Central memory CD8-positive, alpha-beta T cell (primary cell): ENCODE measurements around the gene CDC5L.

Source experiments
- ATAC-seq: fragments of 150-1000 bp; cut with Tn5 transposase; replicated peaks from 2 replicates; pipeline ENCODE4 v1.10.0; 2022; ENCODE audit warnings: mild to moderate bottlenecking, moderate FRiP score, moderate number of reproducible peaks; ENCODE audit not compliant: poor library complexity, severe bottlenecking; ENCODE audit errors: extremely low read depth
- DNase-seq, 2 donors: peaks; one replicate each; pipeline ENCODE4 v3.0.0; 2021; ENCODE audit warnings: low spot score in 2 of 2
- H3K27ac Mint-ChIP-seq: one replicate; pipeline ENCODE4 v1.8.0; 2022; ENCODE audit warnings: low read depth, mild to moderate bottlenecking, moderate library complexity, mixed read lengths
- H3K27me3 Mint-ChIP-seq: one replicate; pipeline ENCODE4 v1.8.0; 2022; ENCODE audit warnings: mixed read lengths
- H3K36me3 Mint-ChIP-seq: one replicate; pipeline ENCODE4 v1.8.0; 2022; ENCODE audit warnings: mild to moderate bottlenecking, moderate library complexity, mixed read lengths; ENCODE audit not compliant: insufficient read depth
- H3K4me1 Mint-ChIP-seq: one replicate; pipeline ENCODE4 v1.8.0; 2022; ENCODE audit warnings: mixed read lengths
- H3K4me3 Mint-ChIP-seq: one replicate; pipeline ENCODE4 v1.8.0; 2022; ENCODE audit warnings: mild to moderate bottlenecking, moderate library complexity, mixed read lengths
- H3K9me3 Mint-ChIP-seq: one replicate; pipeline ENCODE4 v1.8.0; 2022; ENCODE audit warnings: mixed read lengths

CDC5L gene

DNA sequence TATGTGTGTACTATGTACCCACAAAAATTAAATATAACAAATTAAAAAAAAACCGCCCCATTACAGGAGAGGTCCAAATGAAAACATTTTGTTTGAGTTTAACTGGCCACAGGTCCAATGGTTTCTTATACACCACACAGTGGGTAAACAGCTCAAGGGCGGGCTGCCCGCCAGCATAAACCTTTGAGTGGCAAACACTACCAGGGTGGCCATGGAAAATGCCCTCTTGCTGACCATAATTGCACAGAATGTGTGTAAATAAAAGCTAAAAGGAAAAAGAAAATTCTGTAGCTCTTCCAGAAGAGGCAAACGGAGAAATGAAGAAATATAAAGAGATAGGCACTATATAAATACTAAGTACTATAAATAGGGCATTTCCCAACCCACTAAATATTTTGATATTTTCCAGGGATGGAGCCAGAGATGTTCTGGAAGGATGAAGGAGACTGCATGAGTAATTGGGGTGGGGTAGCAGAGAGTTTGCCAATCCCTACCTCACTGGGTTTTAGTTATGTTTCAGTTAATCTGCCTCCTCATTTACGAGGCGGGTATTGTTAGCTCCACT lies 1.1 kb upstream of the CDC5L start:
- peaks cover 6% of the 10 kb centered on the region for H3K27me3 Mint-ChIP-seq
- peak overlapping the region; percentile 94 for H3K27ac Mint-ChIP-seq
- H3K4me1 Mint-ChIP-seq, result peaks cover 44% of the 10 kb centered on the region
- no peak for ATAC-seq
- H3K36me3 Mint-ChIP-seq, result peaks cover 26% of the 10 kb centered on the region
- no peak for DNase-seq
- H3K4me3 Mint-ChIP-seq, result peak overlapping the region; percentile 97
- H3K9me3 Mint-ChIP-seq, result no peaks in the 10 kb centered on the region

- Mint-ChIP-seq H3K9me3 (no peaks in the 10 kb centered on the region), H3K27me3 (peaks cover 1% of the 10 kb centered on the region), H3K27ac (peak overlapping the region; percentile 94), H3K4me1 (peaks cover 49% of the 10 kb centered on the region), H3K36me3 (peaks cover 31% of the 10 kb centered on the region), H3K4me3 (peak overlapping the region; percentile 97)
- DNase-seq, result no peak
- ATAC-seq, result peak; percentile 16
Observed at GRCh38 chr6:44386929-44387345, 569 bp upstream of the CDC5L start.

DNA sequence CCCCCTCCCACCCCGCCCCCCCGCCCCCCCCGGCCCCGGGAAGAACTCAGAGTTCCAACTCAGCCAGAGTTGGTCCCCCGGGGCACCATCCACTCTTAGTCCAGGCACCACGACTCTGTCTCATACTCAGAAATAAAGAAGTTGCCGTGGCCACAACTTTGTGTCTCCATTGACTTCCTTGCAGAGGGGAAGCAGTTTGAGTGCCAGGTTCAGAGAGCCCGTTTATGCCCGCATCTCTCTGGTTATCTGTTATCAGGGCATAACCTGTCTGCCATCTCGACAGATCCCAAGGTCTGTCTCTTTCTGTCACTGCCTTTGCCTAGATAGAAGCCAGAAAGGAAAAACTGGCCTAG lies 605 bp downstream of the CDC5L start:
- Mint-ChIP-seq H3K27me3 (no peaks in the 10 kb centered on the region), H3K4me1 (peaks cover 51% of the 10 kb centered on the region), H3K9me3 (no peaks in the 10 kb centered on the region), H3K36me3 (peaks cover 42% of the 10 kb centered on the region), H3K27ac (peak overlapping the region; percentile 94), H3K4me3 (peak overlapping the region; percentile 97)
- ATAC-seq, result peak; percentile 11
- DNase-seq, result no peak

- Mint-ChIP-seq H3K9me3 (no peaks in the 10 kb centered on the region), H3K36me3 (peaks cover 50% of the 10 kb centered on the region)
Observed at GRCh38 chr6:44388887-44389286, 1.4 kb downstream of the CDC5L start.

DNA sequence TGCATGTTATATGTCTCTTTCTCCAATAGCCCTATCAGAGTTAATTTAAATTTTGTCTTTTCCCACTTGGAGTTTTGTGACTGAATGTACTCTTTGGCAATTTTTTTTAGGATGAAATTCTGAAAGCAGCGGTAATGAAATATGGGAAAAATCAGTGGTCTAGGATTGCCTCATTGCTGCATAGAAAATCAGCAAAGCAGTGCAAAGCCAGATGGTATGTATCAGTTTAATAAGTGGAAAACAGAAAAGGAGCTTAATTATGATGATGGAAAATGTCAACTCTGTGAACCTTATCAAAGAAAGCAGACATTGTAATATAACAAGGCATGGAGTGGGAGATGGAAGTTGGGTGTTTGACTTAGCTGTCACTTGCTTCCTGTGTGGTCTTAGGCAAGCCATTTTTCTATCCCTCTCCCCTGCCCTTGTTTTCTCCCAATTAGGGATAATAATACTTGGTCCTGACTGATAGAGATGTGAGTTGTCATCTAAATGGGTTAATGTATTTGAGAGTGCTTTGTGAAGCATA lies 2.7 kb downstream of the CDC5L start:
- no peak overlapping the region for H3K4me3 Mint-ChIP-seq
- H3K36me3 Mint-ChIP-seq, result peaks cover 61% of the 10 kb centered on the region
- H3K27me3 Mint-ChIP-seq, result no peaks in the 10 kb centered on the region
- H3K27ac Mint-ChIP-seq, result no peak overlapping the region
- peaks cover 56% of the 10 kb centered on the region for H3K4me1 Mint-ChIP-seq
- DNase-seq, result no peak
- no peaks in the 10 kb centered on the region for H3K9me3 Mint-ChIP-seq
- ATAC-seq, result no peak

More at GRCh38 chr6:44388887-44389286, 1.4 kb downstream of the CDC5L start:
- Mint-ChIP-seq H3K27ac (peak overlapping the region; percentile 94), H3K27me3 (no peaks in the 10 kb centered on the region), H3K4me3 (peak overlapping the region; percentile 97), H3K4me1 (peaks cover 52% of the 10 kb centered on the region)
- ATAC-seq (no peak), DNase-seq (no peak)

DNA sequence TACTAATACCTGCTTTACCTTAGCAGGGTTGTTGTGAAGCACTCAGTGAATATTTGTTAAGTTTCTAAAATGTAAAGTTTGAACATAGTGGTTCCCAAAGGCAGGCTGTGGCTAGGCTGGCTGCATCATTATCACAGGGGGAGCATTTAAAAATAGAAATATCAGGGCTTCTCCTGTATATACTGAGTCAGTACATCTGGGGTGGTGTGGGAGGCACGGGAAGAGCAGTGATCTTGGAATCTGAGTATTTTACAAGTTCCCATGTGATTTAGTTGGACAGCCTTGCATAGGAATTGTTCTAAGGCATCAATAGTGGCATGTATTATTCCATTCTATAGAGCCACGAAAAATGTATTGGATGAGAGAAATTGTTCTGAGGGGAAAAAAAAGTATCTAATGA lies 8.0 kb downstream of the CDC5L start:
- peaks cover 73% of the 10 kb centered on the region for H3K36me3 Mint-ChIP-seq
- ATAC-seq, result no peak
- DNase-seq, result no peak
- no peak overlapping the region for H3K4me3 Mint-ChIP-seq
- H3K27me3 Mint-ChIP-seq, result no peaks in the 10 kb centered on the region
- peaks cover 34% of the 10 kb centered on the region for H3K4me1 Mint-ChIP-seq
- no peaks in the 10 kb centered on the region for H3K9me3 Mint-ChIP-seq
- no peak overlapping the region for H3K27ac Mint-ChIP-seq

GRCh38 chr6:44396968-44397367 lies 9.5 kb downstream of the CDC5L start:
- no peak overlapping the region for H3K4me3 Mint-ChIP-seq
- peaks cover 32% of the 10 kb centered on the region for H3K4me1 Mint-ChIP-seq
- H3K36me3 Mint-ChIP-seq, result peaks cover 71% of the 10 kb centered on the region
- H3K9me3 Mint-ChIP-seq, result no peaks in the 10 kb centered on the region
- DNase-seq, result no peak
- no peaks in the 10 kb centered on the region for H3K27me3 Mint-ChIP-seq
- ATAC-seq, result no peak
- H3K27ac Mint-ChIP-seq, result no peak overlapping the region

DNA sequence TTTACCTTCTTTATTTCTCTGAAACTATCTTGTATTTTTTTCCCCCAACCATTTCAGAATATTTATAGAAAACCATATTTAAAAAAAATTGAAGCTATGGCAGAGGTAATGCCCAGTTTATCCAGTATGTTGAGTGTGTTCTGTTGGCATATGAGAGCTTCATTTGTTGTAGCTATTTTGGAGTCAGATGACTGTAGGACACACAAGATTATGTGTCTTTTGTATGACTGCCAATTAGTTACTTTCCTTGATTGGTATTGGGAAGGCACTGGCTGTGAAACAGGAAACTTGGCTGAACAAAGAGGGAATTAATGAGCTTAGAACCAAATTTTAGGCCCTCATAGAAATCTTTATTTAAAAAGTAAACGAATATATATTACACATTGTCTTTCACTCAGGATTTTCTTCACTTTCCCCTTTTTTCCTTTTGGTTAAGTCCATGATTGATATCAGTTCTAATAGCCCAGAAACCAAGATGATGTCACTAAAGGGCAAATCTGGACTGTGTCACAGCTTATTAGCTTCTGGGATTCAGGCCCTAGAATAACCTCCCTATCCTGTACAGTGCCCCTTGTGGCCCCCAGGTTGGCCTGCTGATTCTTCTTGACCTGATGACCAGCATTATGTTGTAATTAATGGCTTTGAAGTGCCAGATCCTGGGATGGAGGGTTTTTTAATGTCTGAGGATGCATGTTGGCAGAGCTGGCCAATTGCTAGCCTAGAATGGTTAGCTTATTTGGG lies 10.1 kb downstream of the CDC5L start:
- DNase-seq (no peak), ATAC-seq (no peak)
- H3K4me1 Mint-ChIP-seq, result peaks cover 35% of the 10 kb centered on the region
- no peaks in the 10 kb centered on the region for H3K27me3 Mint-ChIP-seq
- H3K27ac Mint-ChIP-seq, result no peak overlapping the region
- no peak overlapping the region for H3K4me3 Mint-ChIP-seq
- peaks cover 65% of the 10 kb centered on the region for H3K36me3 Mint-ChIP-seq
- H3K9me3 Mint-ChIP-seq, result no peaks in the 10 kb centered on the region

DNA sequence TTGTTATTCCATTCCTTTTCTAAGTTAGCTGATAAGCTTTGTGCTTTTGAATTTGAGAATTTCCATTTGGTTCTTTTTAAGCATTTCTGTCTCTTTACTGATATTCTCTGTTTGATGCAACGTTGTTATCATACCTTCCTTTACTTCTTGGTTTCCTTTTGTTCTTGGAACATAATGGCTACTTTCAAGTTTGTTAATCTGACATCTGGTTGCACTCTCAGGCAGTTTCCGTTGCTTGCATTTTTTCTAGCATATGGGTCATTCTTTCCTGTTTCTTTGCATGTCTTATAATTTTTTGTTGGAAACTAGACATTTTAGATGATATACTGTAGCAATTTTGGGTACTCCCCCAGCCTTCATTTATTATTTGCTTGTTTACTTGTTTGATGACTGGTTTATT lies 12.5 kb downstream of the CDC5L start:
- H3K4me3 Mint-ChIP-seq, result no peak overlapping the region

DNA sequence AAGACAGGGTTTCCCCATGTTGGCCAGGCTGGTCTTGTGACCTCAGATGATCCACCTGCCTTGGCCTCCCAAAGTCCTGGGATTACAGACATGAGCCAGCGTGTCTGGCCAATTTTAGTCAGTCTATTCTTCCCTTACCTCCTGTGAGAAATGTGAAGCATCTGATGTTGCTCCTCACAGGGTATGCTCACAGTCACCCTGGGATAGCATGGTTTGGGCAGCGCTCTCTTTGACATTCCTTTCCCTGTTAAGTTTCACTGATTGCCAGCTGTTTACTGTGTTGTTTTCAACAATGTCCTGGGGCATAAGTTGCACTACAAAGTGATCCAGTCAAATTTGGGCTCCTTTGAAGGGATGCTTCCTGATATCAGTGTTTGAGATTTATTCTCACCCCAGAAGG lies 13.1 kb downstream of the CDC5L start:
- ATAC-seq, result no peak
- Mint-ChIP-seq H3K4me3 (no peak overlapping the region), H3K27me3 (no peaks in the 10 kb centered on the region), H3K9me3 (no peaks in the 10 kb centered on the region), H3K4me1 (peaks cover 29% of the 10 kb centered on the region), H3K36me3 (peaks cover 54% of the 10 kb centered on the region), H3K27ac (no peak overlapping the region)
- no peak for DNase-seq

More for the DNA sequence above, 12.5 kb downstream of the CDC5L start:
- H3K36me3 Mint-ChIP-seq, result peaks cover 54% of the 10 kb centered on the region
- no peak for DNase-seq
- ATAC-seq, result no peak
- no peak overlapping the region for H3K27ac Mint-ChIP-seq
- H3K4me1 Mint-ChIP-seq, result peaks cover 31% of the 10 kb centered on the region
- H3K9me3 Mint-ChIP-seq, result no peaks in the 10 kb centered on the region
- H3K27me3 Mint-ChIP-seq, result no peaks in the 10 kb centered on the region

- H3K4me1 Mint-ChIP-seq, result peaks cover 27% of the 10 kb centered on the region
- H3K9me3 Mint-ChIP-seq, result no peaks in the 10 kb centered on the region
- peaks cover 54% of the 10 kb centered on the region for H3K36me3 Mint-ChIP-seq
- no peak overlapping the region for H3K4me3 Mint-ChIP-seq
- ATAC-seq (no peak), DNase-seq (no peak)
- no peaks in the 10 kb centered on the region for H3K27me3 Mint-ChIP-seq
- H3K27ac Mint-ChIP-seq, result no peak overlapping the region
Observed at GRCh38 chr6:44401138-44401537, 13.6 kb downstream of the CDC5L start.

DNA sequence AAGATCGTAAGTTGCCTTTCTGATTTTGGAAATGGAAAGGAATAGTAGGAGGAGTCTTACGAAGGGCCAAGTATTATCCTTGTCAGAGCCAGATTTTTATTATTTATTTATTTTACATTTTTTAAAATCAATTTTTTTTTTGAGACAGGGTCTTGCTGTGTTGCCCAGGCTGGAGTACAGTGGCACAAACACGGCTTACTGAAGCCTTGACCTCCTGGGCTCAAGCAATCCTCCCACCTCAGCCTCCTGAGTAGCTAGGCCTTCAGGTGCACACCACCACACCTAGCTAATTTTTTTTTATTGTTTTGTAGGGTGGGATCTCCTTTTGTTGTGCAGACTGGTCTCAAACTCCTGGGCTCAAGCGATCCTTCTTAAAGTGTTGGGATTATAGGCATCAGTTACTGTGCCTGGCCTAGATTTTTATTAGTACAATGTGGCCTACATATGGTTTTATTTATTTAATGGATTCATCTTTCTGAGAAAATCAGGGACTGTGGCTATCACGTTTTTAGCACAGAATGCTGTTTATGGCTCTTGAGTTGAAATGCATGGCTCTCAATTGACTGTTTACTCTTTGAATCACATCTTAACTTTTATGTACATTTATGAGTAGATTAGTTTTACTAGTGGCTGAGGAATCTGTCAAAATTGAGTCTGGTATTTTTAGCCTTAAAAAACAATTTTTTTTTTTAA lies 16.7 kb downstream of the CDC5L start:
- H3K9me3 Mint-ChIP-seq, result no peaks in the 10 kb centered on the region
- no peak for DNase-seq
- H3K36me3 Mint-ChIP-seq, result peaks cover 61% of the 10 kb centered on the region
- ATAC-seq, result no peak
- no peak overlapping the region for H3K27ac Mint-ChIP-seq
- peaks cover 34% of the 10 kb centered on the region for H3K4me1 Mint-ChIP-seq
- H3K27me3 Mint-ChIP-seq, result no peaks in the 10 kb centered on the region
- no peak overlapping the region for H3K4me3 Mint-ChIP-seq

GRCh38 chr6:44404715-44405099 lies 17.2 kb downstream of the CDC5L start:
- no peak overlapping the region for H3K27ac Mint-ChIP-seq
- no peak overlapping the region for H3K4me3 Mint-ChIP-seq
- H3K36me3 Mint-ChIP-seq, result peaks cover 58% of the 10 kb centered on the region
- H3K4me1 Mint-ChIP-seq, result peaks cover 35% of the 10 kb centered on the region
- no peaks in the 10 kb centered on the region for H3K27me3 Mint-ChIP-seq
- no peak for ATAC-seq
- no peaks in the 10 kb centered on the region for H3K9me3 Mint-ChIP-seq
- no peak for DNase-seq
